GM12872 (cell line): Measurements from ENCODE around the gene DNAJC22.
A peak's percentile ranks its signal among the peaks of the same experiment; 100 is the strongest.

ENCODE experiments used
- CTCF ChIP-seq: IDR thresholded peaks from 3 replicates; pipeline ENCODE4 v1.5.1; 2011; ENCODE audit warnings: low read depth, mild to moderate bottlenecking, low read length, moderate library complexity; ENCODE audit not compliant: insufficient read depth

The DNAJC22 gene

DNA sequence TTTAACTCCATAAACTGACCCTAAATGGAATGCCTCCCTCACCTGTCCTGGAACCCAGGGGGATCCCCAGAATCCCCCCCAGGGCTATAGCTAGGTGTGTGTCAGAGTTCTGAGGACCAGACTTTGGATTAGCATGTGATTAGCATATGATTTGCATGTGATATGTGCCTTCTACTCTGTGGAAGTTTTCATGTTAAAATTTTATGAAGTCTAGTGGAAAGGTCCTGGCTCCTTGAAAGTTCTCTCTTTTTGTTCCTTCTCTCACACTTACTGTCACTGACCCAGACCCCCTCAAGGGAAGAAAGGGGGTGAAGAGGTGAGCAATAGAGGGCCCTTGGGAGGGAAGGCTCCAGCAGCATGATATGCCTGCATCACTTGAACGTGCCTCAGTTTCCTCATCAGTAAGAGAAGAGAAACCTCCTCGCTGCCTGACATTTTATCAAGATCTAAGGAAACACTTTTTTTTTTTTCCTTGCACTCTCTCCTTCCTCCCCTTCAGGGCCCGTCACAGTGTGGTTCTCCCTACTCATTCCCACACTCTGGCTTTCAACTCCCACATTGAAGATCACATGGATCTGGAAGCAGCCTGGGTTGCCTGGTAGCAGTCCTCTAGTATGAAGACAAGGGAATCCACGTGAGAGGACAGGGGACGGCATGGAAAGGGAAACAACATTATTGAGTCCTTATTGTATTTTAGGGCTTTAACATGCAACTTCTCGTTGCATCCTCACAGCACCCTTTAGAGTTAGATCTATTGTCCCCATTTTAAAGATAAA, 6.4 kb upstream of the DNAJC22 start:
- TF ChIP-seq CTCF, result no peak

GRCh38 chr12:49340971-49341776, 5.5 kb upstream of the DNAJC22 start:
- TF ChIP-seq CTCF, result no peak

DNA sequence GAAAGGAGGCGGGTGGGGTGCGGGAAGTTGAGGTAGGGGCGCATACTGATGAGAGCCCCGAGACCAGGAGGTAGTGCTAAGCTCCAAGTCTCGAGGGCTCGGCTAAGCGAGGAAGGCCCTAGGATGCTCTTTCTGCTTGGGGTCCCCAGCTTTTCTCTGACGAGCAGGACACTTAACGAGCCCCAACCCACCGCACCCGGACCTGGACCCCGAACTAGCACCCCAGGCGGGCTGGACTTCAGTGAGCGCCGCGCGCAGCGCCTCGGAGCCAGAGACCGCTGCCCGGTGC, 5.0 kb upstream of the DNAJC22 start:
- TF ChIP-seq CTCF, result no peak

GRCh38 chr12:49342066-49342913, 4.4 kb upstream of the DNAJC22 start:
- TF ChIP-seq CTCF, result peak; percentile 93

DNA sequence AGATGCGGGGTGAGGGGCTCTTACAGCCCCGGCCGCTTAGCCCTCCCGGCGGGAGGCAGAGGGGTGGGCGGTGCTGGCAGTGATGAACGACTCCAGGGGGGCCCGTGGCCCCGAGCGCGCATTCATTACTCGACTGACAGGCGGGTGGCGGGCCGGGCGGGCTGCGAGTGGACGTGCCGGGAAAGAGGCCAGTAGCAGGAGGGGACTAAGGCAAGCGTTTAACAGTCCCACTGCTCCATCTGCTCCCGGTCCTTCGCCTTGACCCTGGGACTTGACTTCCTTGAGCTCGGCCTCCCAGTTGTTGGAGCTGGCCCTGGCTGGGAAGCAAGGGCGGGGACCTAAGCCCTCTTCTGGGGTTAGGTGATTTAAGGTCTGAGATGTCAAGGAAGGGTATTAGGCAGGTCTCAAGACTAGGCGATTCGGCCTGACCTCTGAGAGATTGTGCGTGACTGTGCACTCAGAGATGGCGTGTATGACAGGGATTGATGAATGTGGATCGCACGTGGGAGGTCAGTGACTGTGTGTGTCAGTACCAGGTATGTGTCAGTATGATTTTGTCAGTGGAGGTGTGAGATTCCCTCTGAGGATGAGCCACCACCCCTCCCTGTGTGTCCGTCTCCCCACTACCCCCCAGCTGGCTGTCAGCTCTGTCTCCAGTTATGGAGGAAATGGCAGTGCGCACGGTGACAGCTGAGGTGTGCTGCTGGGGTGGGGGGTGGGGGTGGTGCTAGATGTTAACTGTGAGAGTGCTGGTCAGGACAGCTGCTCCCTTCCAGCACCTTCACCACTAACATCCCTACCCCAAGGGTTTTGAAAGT, 3.6 kb upstream of the DNAJC22 start:
- no peak for TF ChIP-seq CTCF

DNA sequence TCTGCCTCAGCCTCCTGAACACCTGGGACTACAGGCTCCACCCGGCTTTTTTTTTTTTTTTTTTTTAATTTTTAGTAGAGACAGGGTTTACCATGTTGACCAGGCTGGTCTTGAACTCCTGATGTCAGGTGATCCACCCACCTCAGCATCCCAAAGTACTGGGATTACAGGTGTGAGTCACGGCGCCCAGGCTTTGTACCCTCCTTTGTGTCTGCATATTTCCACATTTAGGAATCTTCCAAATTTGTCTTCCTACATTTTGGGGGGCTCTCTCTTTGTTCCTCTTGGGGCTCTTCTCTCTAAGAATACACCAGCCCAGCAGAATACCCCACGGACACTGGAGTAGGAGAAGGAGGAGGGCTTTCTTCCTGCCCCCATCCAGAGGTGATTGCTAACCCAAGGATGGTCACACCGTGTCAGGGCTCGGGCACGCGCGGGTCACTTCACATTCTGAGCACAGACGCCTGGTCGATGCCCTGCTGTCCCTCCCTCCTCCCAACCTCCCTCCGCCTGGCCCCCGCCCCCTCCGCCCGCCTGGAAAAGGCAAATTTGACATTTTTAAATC, 2.1 kb upstream of the DNAJC22 start:
- TF ChIP-seq CTCF, result no peak
